GM13977 (cell line): ENCODE data around the gene FLYWCH2.
"Not testable (repeated sequence)": the region's sequence is repeated elsewhere in the genome, so short reads cannot be mapped to it uniquely, and the experiment has no call there.

Experiments used
- DNase-seq: peaks from one replicate; pipeline ENCODE4 v3.0.0; 2012; ENCODE audit warnings: low spot score
- in situ Hi-C: fragments of 300-500 bp; cut with MboI; formaldehyde crosslinking; loops from one replicate; pipeline ENCODE4 v1.12.0; 2022; ENCODE audit warnings: low sequenced_read_pairs, low pct_unique_long_range_greater_than_20kb, mixed read lengths, inconsistent platforms; ENCODE audit not compliant: unreplicated experiment
- TF ChIP-seq, protein P1 (sequence below): IDR thresholded peaks from 2 replicates; pipeline ENCODE4 v1.5.1; 2012; ENCODE audit warnings: mild to moderate bottlenecking, control low read depth; ENCODE audit not compliant: insufficient read depth; ENCODE audit errors: extremely low read depth, missing control alignments

The FLYWCH2 gene

DNA sequence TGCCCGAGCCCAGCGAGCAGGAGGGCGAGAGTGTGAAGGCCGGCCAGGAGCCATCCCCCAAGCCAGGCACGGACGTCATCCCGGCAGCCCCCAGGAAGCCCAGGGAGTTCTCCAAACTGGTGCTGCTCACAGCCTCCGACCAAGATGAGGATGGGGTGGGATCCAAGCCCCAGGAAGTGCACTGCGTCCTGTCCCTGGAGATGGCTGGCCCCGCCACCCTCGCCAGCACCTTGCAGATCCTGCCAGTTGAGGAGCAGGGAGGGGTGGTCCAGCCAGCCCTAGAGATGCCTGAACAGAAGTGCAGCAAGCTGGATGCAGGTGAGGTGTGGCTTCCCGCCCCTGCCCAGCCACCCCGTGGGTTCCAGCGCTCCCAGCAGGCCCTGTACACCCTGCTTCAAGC lies 46.7 kb downstream of the FLYWCH2 start:
- TF ChIP-seq, protein P1, sequence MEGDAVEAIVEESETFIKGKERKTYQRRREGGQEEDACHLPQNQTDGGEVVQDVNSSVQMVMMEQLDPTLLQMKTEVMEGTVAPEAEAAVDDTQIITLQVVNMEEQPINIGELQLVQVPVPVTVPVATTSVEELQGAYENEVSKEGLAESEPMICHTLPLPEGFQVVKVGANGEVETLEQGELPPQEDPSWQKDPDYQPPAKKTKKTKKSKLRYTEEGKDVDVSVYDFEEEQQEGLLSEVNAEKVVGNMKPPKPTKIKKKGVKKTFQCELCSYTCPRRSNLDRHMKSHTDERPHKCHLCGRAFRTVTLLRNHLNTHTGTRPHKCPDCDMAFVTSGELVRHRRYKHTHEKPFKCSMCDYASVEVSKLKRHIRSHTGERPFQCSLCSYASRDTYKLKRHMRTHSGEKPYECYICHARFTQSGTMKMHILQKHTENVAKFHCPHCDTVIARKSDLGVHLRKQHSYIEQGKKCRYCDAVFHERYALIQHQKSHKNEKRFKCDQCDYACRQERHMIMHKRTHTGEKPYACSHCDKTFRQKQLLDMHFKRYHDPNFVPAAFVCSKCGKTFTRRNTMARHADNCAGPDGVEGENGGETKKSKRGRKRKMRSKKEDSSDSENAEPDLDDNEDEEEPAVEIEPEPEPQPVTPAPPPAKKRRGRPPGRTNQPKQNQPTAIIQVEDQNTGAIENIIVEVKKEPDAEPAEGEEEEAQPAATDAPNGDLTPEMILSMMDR, result no peak
- no peak for DNase-seq
- in situ Hi-C loops, result no loop called here

DNA sequence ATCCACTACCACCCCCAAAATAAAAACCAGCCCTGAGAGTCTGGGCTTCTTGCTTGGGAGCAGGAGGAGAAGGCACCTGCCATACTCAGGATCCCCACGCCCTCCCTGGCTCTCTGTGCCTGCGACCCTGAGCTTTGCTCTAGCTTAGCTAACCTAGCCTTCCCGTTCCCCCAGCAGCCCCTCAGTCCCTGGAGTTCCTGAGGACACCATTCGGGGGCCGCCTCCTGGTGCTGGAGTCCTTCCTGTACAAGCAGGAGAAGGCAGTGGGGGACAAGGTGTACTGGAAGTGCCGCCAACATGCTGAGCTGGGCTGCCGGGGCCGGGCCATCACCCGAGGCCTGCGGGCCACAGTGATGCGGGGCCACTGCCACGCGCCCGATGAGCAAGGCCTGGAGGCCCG lies 47.2 kb downstream of the FLYWCH2 start:
- no peak for DNase-seq
- TF ChIP-seq, protein P1, result no peak
- in situ Hi-C loops, result no loop called here

DNA sequence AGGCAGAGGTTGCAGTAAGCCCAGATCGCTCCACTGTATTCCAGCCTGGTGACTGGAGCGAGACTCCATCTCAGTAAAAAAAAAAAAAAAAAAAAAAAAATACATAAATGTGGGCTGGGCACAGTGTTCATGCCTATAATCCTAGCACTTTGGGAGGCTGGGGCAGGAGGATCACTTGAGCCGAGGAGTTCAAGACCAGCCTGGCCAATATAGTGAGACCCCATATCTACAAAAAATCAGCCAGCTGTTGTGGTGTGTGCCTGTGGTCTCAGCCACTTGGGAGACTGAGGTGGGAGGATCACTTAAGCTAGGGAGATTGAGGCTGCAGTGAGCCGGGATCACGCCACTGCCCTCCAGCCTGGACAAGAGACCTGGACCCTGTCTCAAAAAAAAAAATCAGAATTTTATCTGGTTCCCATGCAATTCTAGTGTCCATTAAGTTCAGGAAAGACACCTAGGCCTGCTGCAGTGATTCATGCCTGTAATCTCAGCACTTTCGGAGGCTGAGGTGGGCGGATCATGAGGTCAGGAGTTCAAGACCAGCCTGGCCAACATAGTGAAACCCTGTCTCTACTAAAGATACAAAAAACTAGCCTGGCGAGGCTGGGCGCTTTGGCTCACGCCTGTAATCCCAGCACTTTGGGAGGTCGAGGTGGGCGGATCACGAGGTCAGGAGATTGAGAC lies 48.4 kb downstream of the FLYWCH2 start:
- in situ Hi-C loops, DNase-seq: not testable (repeated sequence)

DNA sequence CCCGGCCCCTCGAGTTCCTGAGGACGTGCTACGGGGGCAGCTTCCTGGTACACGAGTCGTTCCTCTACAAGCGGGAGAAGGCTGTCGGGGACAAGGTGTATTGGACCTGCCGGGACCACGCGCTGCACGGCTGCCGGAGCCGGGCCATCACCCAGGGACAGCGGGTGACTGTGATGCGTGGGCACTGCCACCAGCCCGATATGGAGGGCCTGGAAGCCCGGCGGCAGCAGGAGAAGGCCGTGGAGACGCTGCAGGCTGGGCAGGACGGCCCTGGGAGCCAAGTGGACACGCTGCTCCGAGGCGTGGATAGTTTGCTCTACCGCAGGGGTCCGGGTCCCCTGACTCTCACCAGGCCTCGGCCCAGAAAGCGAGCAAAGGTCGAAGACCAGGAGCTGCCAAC lies 50.1 kb downstream of the FLYWCH2 start:
- in situ Hi-C loops, result no loop called here
- TF ChIP-seq, protein P1, result no peak

DNA sequence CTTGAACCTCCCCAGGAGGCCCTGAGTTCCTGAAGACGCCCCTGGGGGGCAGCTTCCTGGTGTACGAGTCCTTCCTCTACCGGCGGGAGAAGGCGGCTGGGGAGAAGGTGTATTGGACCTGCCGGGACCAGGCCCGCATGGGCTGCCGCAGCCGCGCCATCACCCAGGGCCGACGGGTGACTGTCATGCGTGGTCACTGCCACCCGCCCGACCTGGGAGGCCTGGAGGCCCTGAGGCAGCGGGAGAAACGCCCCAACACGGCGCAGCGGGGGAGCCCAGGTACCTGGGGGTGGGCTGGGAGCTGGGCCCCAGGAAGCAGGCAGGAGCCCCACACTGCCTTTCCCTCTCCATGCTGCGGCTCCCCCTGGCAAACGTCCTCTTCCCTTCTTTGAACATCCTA lies 50.7 kb downstream of the FLYWCH2 start:
- in situ Hi-C loops, result no loop called here
- TF ChIP-seq, protein P1, result no peak
- no peak for DNase-seq

More for the DNA sequence above, 50.1 kb downstream of the FLYWCH2 start:
- DNase-seq, result no peak

DNA sequence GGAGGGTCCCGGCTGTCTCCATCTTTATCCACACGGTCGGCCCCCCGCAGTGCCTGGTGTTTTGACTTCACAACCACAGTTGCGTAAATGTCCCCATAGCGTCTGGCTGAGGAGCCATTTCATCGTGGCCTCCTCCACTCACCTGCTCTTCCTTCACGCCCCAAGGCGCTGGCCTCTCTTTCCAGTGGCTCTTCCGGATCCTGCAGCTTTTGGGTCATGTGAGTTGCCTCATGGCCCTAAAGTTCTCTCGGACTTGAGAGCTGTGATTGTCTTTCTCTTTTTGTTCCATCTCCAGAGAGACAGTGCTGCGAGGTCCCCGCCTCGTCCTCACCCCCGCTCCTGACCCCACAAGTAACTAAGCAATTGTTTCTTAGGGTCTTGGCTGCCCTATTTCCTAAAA lies 51.4 kb downstream of the FLYWCH2 start:
- TF ChIP-seq, protein P1, result no peak
- no peak for DNase-seq
- in situ Hi-C loops, result no loop called here

DNA sequence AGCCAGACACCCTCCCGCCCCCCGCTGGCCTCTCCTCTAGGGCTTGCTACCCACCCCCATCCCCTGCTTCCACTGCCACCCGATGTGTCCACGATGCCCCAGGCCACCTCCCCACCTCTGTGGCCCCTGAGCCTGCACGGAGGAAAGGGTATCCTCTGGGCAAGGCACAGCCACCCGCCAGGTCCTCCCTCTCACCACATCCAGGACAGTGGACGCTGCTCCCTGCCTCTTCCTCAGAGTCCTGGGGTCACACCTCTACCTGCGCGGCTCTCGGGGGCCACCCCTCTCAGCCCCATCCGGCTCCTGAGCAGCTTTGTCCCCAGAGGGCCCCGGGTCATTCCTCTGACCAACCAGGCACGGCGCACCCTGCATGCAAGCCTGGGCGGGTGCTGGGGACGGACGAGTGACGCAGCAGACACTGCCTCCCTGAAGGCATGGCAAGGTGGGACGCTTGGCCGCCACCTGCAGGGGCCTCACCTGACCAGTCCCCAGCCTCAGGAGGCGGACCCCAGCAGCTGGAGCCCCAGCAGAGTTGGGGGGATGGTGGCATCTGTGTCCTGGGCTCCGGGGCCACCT lies 53.5 kb downstream of the FLYWCH2 start:
- DNase-seq, result no peak
- TF ChIP-seq, protein P1, result no peak
- in situ Hi-C loops, result no loop called here
